Effector memory CD4-positive, alpha-beta T cell (primary cell): ENCODE results near the gene C6orf89.

Source experiments
- DNase-seq, 3 donors: peaks; one replicate each; pipeline ENCODE4 v3.0.0-alpha.2; 2020
- H3K27ac ChIP-seq: 2 replicates; pipeline ENCODE4 v1.7.0; 2013; ENCODE audit warnings: mild to moderate bottlenecking, low read length, moderate library complexity; ENCODE audit not compliant: insufficient read depth, poor library complexity, severe bottlenecking
- H3K27me3 ChIP-seq: replicated peaks from 2 replicates; pipeline ENCODE4 v1.7.0; 2013; ENCODE audit warnings: mild to moderate bottlenecking, low read length; ENCODE audit not compliant: insufficient read depth, control insufficient read depth, poor library complexity, severe bottlenecking
- H3K36me3 ChIP-seq: 2 replicates; pipeline ENCODE4 v1.7.0; 2013; ENCODE audit warnings: mild to moderate bottlenecking, low read length, moderate library complexity; ENCODE audit not compliant: control insufficient read depth, insufficient read depth
- H3K4me1 ChIP-seq: 2 replicates; pipeline ENCODE4 v1.7.0; 2013; ENCODE audit warnings: low read length, mild to moderate bottlenecking; ENCODE audit not compliant: control insufficient read depth, insufficient read depth, poor library complexity, severe bottlenecking
- H3K4me3 ChIP-seq: 2 replicates; pipeline ENCODE4 v1.7.0; 2013; ENCODE audit warnings: low read length, low read depth, mild to moderate bottlenecking; ENCODE audit not compliant: insufficient read depth, poor library complexity, severe bottlenecking
- H3K9me3 ChIP-seq: 2 replicates; pipeline ENCODE4 v1.7.0; 2013; ENCODE audit warnings: mild to moderate bottlenecking, low read length, moderate library complexity; ENCODE audit not compliant: control insufficient read depth

Gene C6orf89

GRCh38 chr6:36975231-36976006 is 89.7 kb downstream of the C6orf89 start:
- Histone ChIP-seq H3K4me1 (no peaks in the 10 kb centered on the region), H3K9me3 (no peaks in the 10 kb centered on the region), H3K36me3 (peaks cover 83% of the 10 kb centered on the region), H3K4me3 (no peak overlapping the region), H3K27ac (no peak overlapping the region), H3K27me3 (no peaks in the 10 kb centered on the region)
- DNase-seq, result no peak

DNA sequence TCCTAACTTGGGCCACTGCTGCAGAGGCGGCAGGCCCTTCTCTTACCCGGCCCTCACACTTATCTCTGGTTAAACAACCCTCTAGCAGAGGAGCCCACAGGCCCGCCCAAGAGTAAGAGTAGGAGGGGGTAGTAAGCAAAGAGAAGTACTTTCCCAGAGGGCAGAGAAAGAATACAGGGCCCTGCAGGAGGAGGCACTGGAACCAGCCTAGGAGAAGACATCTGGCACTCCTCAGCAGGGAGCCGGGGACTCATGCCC is 90.2 kb downstream of the C6orf89 start:
- H3K27me3 ChIP-seq, result no peaks in the 10 kb centered on the region
- H3K4me3 ChIP-seq, result no peak overlapping the region
- no peak for DNase-seq
- H3K36me3 ChIP-seq, result peaks cover 78% of the 10 kb centered on the region
- H3K27ac ChIP-seq, result no peak overlapping the region
- H3K4me1 ChIP-seq, result no peaks in the 10 kb centered on the region
- H3K9me3 ChIP-seq, result no peaks in the 10 kb centered on the region

GRCh38 chr6:36976509-36976908 is 90.8 kb downstream of the C6orf89 start:
- H3K27me3 ChIP-seq, result no peaks in the 10 kb centered on the region
- H3K36me3 ChIP-seq, result peaks cover 72% of the 10 kb centered on the region
- no peaks in the 10 kb centered on the region for H3K9me3 ChIP-seq
- no peaks in the 10 kb centered on the region for H3K4me1 ChIP-seq
- no peak overlapping the region for H3K27ac ChIP-seq
- H3K4me3 ChIP-seq, result no peak overlapping the region
- no peak for DNase-seq

DNA sequence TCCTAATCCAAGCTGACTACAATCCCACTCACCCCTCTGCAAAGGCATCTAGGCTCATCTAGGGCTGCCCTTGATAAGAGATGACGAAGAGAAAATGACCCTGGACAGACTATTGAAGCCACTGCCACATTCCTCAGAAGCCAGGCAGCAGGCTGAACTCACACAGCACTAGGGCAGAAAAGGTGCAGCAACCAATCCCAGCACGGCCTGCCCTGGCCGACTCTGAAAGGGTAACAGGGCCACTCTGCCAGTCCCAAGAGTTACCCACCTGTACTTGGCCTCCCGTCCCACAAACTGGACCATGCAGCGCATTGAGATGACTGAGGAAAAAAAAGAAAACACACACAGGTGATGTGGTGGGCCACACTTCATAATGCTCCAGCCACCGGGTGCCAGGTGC is 91.2 kb downstream of the C6orf89 start:
- Histone ChIP-seq H3K4me3 (no peak overlapping the region), H3K27me3 (no peaks in the 10 kb centered on the region), H3K4me1 (no peaks in the 10 kb centered on the region), H3K36me3 (peaks cover 68% of the 10 kb centered on the region), H3K9me3 (no peaks in the 10 kb centered on the region), H3K27ac (no peak overlapping the region)
- DNase-seq, result no peak

DNA sequence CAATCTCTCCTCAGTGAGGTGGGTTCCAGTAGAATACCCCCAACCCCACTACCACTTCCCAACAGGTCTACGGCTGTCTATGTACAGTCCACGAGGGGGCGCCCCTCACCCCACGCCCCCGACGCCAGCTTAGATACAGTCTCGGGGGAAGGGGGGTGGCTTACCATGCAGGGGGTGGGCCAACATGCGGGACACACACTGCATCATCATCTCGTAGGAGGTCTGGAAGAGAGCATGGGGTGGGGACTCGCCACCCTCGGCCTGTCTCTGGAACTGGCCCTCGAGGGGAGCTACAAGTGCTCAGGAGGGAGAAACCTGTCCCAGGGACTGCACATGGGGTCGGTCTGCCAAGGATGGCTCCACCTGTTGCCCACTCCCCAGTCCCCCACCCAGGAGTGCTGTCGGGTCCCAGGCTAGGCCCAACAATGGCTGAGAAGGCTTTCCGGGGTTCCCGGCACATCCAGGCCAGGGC is 91.8 kb downstream of the C6orf89 start:
- Histone ChIP-seq H3K4me3 (no peak overlapping the region), H3K27me3 (no peaks in the 10 kb centered on the region), H3K9me3 (no peaks in the 10 kb centered on the region), H3K27ac (no peak overlapping the region), H3K36me3 (peaks cover 63% of the 10 kb centered on the region), H3K4me1 (peaks cover under 1% of the 10 kb centered on the region)
- peak in 1 of 3 donors; percentile 11 for DNase-seq
